Endothelial cell of umbilical vein (primary cell): Measurements from ENCODE around the gene SKI. TPM values are rescaled to one million over a fixed set of nuclear protein-coding genes. Genes with fewer than 3 reads are reported as not detected.

Experiments
- BruUV-seq: library from RNA; stranded (reverse); fragments of 400-500 nt; replicated peaks from 2 replicates; lab custom pipeline; 2021; lab: Mats Ljungman, UMichigan
- CTCF ChIA-PET: fragments of 300-600, 350-600 bp; sonication (Branson Sonifier 250); formaldehyde crosslinking; loops from one replicate; lab custom pipeline; 2021; ENCODE audit warnings: antibody characterized with exemption, inconsistent platforms; lab: Charles Lee
- POLR2A ChIA-PET: fragments of 300-600, 350-600 bp; sonication (Branson Sonifier 250); formaldehyde crosslinking; loops from one replicate; lab custom pipeline; 2021; ENCODE audit warnings: antibody characterized with exemption, inconsistent platforms; lab: Charles Lee
- DNase-seq: peaks from one replicate; pipeline ENCODE4 v3.0.0-alpha.2; 2011; ENCODE audit warnings: low read depth, low spot score
- FAIRE-seq: peaks from 2 replicates; lab custom pipeline; 2011; peaks lifted over from hg19 to GRCh38; lab: Jason Lieb, UNC
- H2AFZ ChIP-seq: 2 replicates; pipeline ENCODE4 v1.6.0; 2012; ENCODE audit warnings: low read depth, low read length, control low read depth, inconsistent platforms
- H3K27ac ChIP-seq: 2 replicates; pipeline ENCODE4 v1.5.1; 2011; ENCODE audit warnings: low read depth, mild to moderate bottlenecking, control low read depth, low read length, moderate library complexity; ENCODE audit not compliant: insufficient read depth
- H3K27me3 ChIP-seq, 2 experiments: 2 replicates each; pipeline versions ENCODE4 v1.6.0 to v1.6.1; 2011; ENCODE audit warnings: low read length in 2 of 2, mixed read lengths in 1 of 2; ENCODE audit not compliant: control insufficient read depth in 2 of 2, insufficient read depth in 2 of 2
- H3K36me3 ChIP-seq, 2 experiments: 2 replicates in 1 of 2; 3 replicates in 1 of 2; pipeline ENCODE4 v1.5.1; 2011; ENCODE audit warnings: low read length in 2 of 2, mild to moderate bottlenecking in 1 of 2, moderate library complexity in 1 of 2; ENCODE audit not compliant: control insufficient read depth in 2 of 2, insufficient read depth in 2 of 2; ENCODE audit errors: extremely low read depth in 1 of 2
- H3K4me1 ChIP-seq: 3 replicates; pipeline ENCODE4 v1.5.1; 2011; ENCODE audit warnings: mild to moderate bottlenecking, low read length; ENCODE audit not compliant: control insufficient read depth, insufficient read depth; ENCODE audit errors: extremely low read depth
- H3K4me2 ChIP-seq: 2 replicates; pipeline ENCODE4 v1.6.1; 2011; ENCODE audit warnings: low read length, control low read depth, mixed read lengths; ENCODE audit not compliant: insufficient read depth
- H3K4me3 ChIP-seq, 3 experiments: fragments of 200-600 bp in 1 of 3; sonication (generic), shearing (Covaris generic) in 1 of 3; replicated peaks in 1 of 3; 2 replicates each; pipeline ENCODE4 v1.5.1; 2011 to 2016; ENCODE audit warnings: control low read depth in 3 of 3, low read length in 3 of 3, mild to moderate bottlenecking in 2 of 3, inconsistent platforms in 1 of 3, low read depth in 1 of 3, moderate library complexity in 1 of 3; ENCODE audit not compliant: insufficient read depth in 1 of 3
- H3K79me2 ChIP-seq: 2 replicates; pipeline ENCODE4 v1.6.0; 2012; ENCODE audit warnings: low read length, inconsistent platforms; ENCODE audit not compliant: control insufficient read depth, insufficient read depth
- H3K9ac ChIP-seq: replicated peaks from 2 replicates; pipeline ENCODE3; 2011; ENCODE audit warnings: low read length, control low read depth; ENCODE audit not compliant: insufficient read depth; ENCODE audit errors: extremely low read depth
- H3K9me1 ChIP-seq: replicated peaks from 3 replicates; pipeline ENCODE4 v1.6.0; 2011; ENCODE audit warnings: mild to moderate bottlenecking, low read length; ENCODE audit not compliant: control insufficient read depth, insufficient read depth; ENCODE audit errors: extremely low read depth
- H3K9me3 ChIP-seq: replicated peaks from 2 replicates; pipeline ENCODE4 v1.5.1; 2012; ENCODE audit warnings: low read length, inconsistent platforms; ENCODE audit not compliant: control insufficient read depth, insufficient read depth
- H4K20me1 ChIP-seq: replicated peaks from 2 replicates; pipeline ENCODE3; 2011; ENCODE audit warnings: mild to moderate bottlenecking, low read length; ENCODE audit not compliant: control insufficient read depth, insufficient read depth; ENCODE audit errors: extremely low read depth
- EZH2 ChIP-seq: IDR thresholded peaks from 2 replicates; pipeline ENCODE4 v1.6.1; 2012; ENCODE audit warnings: borderline replicate concordance, low read depth, mild to moderate bottlenecking, moderate library complexity, low read length, inconsistent platforms; ENCODE audit not compliant: severe bottlenecking
- FOS ChIP-seq: IDR thresholded peaks from 2 replicates; pipeline ENCODE4 v1.6.1; 2011; ENCODE audit warnings: mild to moderate bottlenecking, low read length, moderate library complexity, borderline replicate concordance; ENCODE audit not compliant: insufficient read depth
- GATA2 ChIP-seq: IDR thresholded peaks from 2 replicates; pipeline ENCODE4 v1.7.0; 2011; ENCODE audit warnings: low read depth, mild to moderate bottlenecking, moderate library complexity, mixed read lengths, low read length; ENCODE audit not compliant: insufficient read length, insufficient read depth
- JUN ChIP-seq: IDR thresholded peaks from 2 replicates; pipeline ENCODE4 v1.6.1; 2011; ENCODE audit warnings: borderline replicate concordance, low read depth; ENCODE audit not compliant: insufficient read length, insufficient read depth
- MYC ChIP-seq: IDR thresholded peaks from one replicate; pipeline ENCODE4 v1.6.1; 2011; ENCODE audit warnings: mild to moderate bottlenecking, low read depth, low read length
- POLR2A ChIP-seq: IDR thresholded peaks from 2 replicates; pipeline ENCODE4 v1.6.1; 2012; ENCODE audit warnings: low read depth, mild to moderate bottlenecking, control low read depth, low read length
- POLR2AphosphoS5 ChIP-seq: IDR thresholded peaks from 2 replicates; pipeline ENCODE4 v1.6.1; 2012; ENCODE audit warnings: low read depth, mild to moderate bottlenecking, control low read depth, low read length, moderate library complexity; ENCODE audit not compliant: insufficient read depth
- dilution Hi-C: fragments of 300-500 bp; cut with MboI; formaldehyde crosslinking; loops from one replicate; pipeline ENCODE4 v1.15.0; 2019; ENCODE audit warnings: low sequenced_read_pairs; ENCODE audit not compliant: extremely low pct_ligation_motif_present
- intact Hi-C: fragments of 100-400 bp; cut with micrococcal nuclease; formaldehyde crosslinking; loops from one replicate; pipeline ENCODE4 v1.10.0; 2022
- polyA plus RNA-seq, 4 experiments: library from polyadenylated mRNA; depleted of rRNA in 3 of 4; stranded (reverse) in 3 of 4; unstranded in 1 of 4; fragments of >200 nt; gene quantifications; 2 replicates each; pipeline versions ENCODE4 v1.2.1 to v1.2.3, GENCODE V29; 2011 to 2012; ENCODE audit warnings: missing spikeins in 1 of 4
- total RNA-seq: library from RNA; stranded (reverse); gene quantifications from 2 replicates; pipeline ENCODE4 v1.2.3, GENCODE V29; 2021
- TF ChIP-seq, protein P1 (sequence below): IDR thresholded peaks from 2 replicates; pipeline ENCODE4 v1.6.1; 2011; ENCODE audit not compliant: insufficient read depth, insufficient read length
- TF ChIP-seq, protein P2 (sequence below), 2 donors: IDR thresholded peaks; 1 replicate in 1 of 2; 2 replicates in 1 of 2; pipeline ENCODE4 v1.5.1; 2011; ENCODE audit warnings: low read length in 2 of 2, mild to moderate bottlenecking in 2 of 2, moderate library complexity in 2 of 2, control low read depth in 1 of 2, inconsistent platforms in 1 of 2, low read depth in 1 of 2; ENCODE audit not compliant: insufficient read depth in 1 of 2; ENCODE audit errors: extremely low read depth in 1 of 2

Gene SKI
- total and polyA plus RNA-seq, 2 donors (not counting 3 experiments of a cell fraction or from before 2014, with no cell fraction given): 11.6 to 80.3 TPM

DNA sequence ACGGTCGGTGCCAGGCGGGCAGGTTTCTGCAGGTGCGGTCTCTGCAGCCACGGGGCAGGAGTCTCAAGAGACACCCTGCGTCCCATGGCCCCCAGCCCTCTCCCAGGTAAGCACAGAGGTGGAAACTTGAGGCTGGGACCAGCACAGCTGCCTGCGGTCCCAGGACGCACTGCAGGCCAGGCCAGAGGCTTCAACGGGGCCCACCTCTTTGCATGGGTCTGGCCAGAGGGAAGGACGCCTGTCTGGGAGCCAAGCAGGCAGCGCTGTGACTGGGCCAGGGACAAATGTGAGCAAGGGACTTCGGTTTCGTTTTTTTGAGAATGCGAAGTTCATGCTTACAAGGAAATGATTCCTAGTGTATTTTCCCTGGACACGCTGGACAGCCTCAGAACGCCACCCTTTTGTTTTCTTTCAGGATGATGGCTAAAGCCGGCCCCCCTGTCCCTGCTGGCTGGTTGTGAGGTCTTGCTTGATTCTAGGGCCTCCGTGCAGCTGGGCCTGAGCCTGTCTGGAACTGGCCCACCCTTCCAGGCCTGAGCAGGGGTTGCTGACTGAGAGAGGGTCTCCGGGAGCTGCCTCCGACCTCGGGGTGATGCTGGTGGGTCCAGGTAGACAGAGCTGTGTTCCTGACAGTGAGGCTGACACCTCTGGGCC lies 124.9 kb downstream of the SKI start:
- BruUV-seq: no TSS peak
- intact Hi-C loops: no loop called here
- H2AFZ ChIP-seq: no peak overlapping the region
- no peaks in the 10 kb centered on the region for H4K20me1 ChIP-seq
- TF ChIP-seq EZH2 (no peak), POLR2AphosphoS5 (no peak), GATA2 (no peak), JUN (no peak), MYC (no peak), POLR2A (no peak), FOS (no peak)
- TF ChIP-seq, protein P1, sequence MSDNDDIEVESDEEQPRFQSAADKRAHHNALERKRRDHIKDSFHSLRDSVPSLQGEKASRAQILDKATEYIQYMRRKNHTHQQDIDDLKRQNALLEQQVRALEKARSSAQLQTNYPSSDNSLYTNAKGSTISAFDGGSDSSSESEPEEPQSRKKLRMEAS: no peak
- TF ChIP-seq, protein P2, sequence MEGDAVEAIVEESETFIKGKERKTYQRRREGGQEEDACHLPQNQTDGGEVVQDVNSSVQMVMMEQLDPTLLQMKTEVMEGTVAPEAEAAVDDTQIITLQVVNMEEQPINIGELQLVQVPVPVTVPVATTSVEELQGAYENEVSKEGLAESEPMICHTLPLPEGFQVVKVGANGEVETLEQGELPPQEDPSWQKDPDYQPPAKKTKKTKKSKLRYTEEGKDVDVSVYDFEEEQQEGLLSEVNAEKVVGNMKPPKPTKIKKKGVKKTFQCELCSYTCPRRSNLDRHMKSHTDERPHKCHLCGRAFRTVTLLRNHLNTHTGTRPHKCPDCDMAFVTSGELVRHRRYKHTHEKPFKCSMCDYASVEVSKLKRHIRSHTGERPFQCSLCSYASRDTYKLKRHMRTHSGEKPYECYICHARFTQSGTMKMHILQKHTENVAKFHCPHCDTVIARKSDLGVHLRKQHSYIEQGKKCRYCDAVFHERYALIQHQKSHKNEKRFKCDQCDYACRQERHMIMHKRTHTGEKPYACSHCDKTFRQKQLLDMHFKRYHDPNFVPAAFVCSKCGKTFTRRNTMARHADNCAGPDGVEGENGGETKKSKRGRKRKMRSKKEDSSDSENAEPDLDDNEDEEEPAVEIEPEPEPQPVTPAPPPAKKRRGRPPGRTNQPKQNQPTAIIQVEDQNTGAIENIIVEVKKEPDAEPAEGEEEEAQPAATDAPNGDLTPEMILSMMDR (IDR thresholded peaks at IDR 0.05; ENCODE audit: extremely low read depth in 1 of 2, insufficient read depth in 1 of 2, low read depth in 1 of 2, low read length in 2 of 2): no peak
- no peak for FAIRE-seq
- H3K79me2 ChIP-seq: no peaks in the 10 kb centered on the region
- H3K4me3 ChIP-seq: no peak overlapping the region
- H3K36me3 ChIP-seq: no peaks in the 10 kb centered on the region
- no peak overlapping the region for H3K27ac ChIP-seq
- dilution Hi-C loops: no loop called here
- CTCF ChIA-PET: interaction anchor here (1.5 kb wide), 1 partner anchor 179 kb away, joined by 4 read pairs; no protein-coding TSS in a partner anchor
- H3K27me3 ChIP-seq: no peaks in the 10 kb centered on the region
- no peak overlapping the region for H3K9ac ChIP-seq
- no peak overlapping the region for H3K4me2 ChIP-seq
- no peaks in the 10 kb centered on the region for H3K9me3 ChIP-seq
- no peaks in the 10 kb centered on the region for H3K4me1 ChIP-seq
- POLR2A ChIA-PET: no interaction called here
- no peak for DNase-seq
- H3K9me1 ChIP-seq: no peaks in the 10 kb centered on the region
